Fibroblast of lung (primary cell): Measurements from ENCODE around the gene FAM170B.

ENCODE experiments used
- CTCF ChIP-seq, 2 donors: IDR thresholded peaks in 1 of 2; conservative IDR thresholded peaks in 1 of 2; 1 replicate in 1 of 2; 2 replicates in 1 of 2; pipeline ENCODE4 v1.5.1; 2011 to 2012; ENCODE audit warnings: low read length in 2 of 2, control low read depth in 1 of 2, inconsistent platforms in 1 of 2, low read depth in 1 of 2, mild to moderate bottlenecking in 1 of 2
- EZH2 ChIP-seq: IDR thresholded peaks from 2 replicates; pipeline ENCODE4 v1.5.1; 2012; ENCODE audit warnings: low read length, control low read depth, mild to moderate bottlenecking; ENCODE audit errors: missing control alignments

GRCh38 chr10:49170632-49171325 lies 37.0 kb upstream of the FAM170B start:
- no peak for TF ChIP-seq CTCF (conservative IDR thresholded peaks at IDR 0.05 in 1 of 2, IDR thresholded peaks at IDR 0.05 in 1 of 2; ENCODE audit: low read depth in 1 of 2, low read length in 2 of 2)
- no peak for TF ChIP-seq EZH2
